ENCODE measurements around the gene NDC80.
A peak's percentile ranks its signal among the peaks of the same experiment; 100 is the strongest.
"Not testable (repeated sequence)": the region's sequence is repeated elsewhere in the genome, so short reads cannot be mapped to it uniquely, and the experiment has no call there.

Gene NDC80

GRCh38 chr18:2629003-2629402 is 57.6 kb downstream of the NDC80 start:
- no peak for DNase-seq

- no peak for DNase-seq
Measured at GRCh38 chr18:2635586-2635985, 64.2 kb downstream of the NDC80 start.

- no peak for DNase-seq
Measured at GRCh38 chr18:2636126-2636631, 64.8 kb downstream of the NDC80 start.

- DNase-seq: no peak
Measured at GRCh38 chr18:2641638-2642037, 70.3 kb downstream of the NDC80 start.

- DNase-seq: no peak
Measured at GRCh38 chr18:2642771-2643170, 71.4 kb downstream of the NDC80 start.

- DNase-seq: no peak
Measured at GRCh38 chr18:2644535-2644934, 73.2 kb downstream of the NDC80 start.

GRCh38 chr18:2651981-2652380 is 80.6 kb downstream of the NDC80 start:
- DNase-seq: no peak

GRCh38 chr18:2653467-2653866 is 82.1 kb downstream of the NDC80 start:
- no peak for DNase-seq

- DNase-seq: no peak
Measured at GRCh38 chr18:2654169-2654927, 83.0 kb downstream of the NDC80 start.

GRCh38 chr18:2654928-2655177 is 83.5 kb downstream of the NDC80 start:
- peak; percentile 69 for DNase-seq

- DNase-seq: peak; percentile 82
Measured at GRCh38 chr18:2655178-2655953, 84.0 kb downstream of the NDC80 start, which contains the start of gene SMCHD1. TSS of gene SMCHD1 (plus strand) at chr18:2655726. CDS start at chr18:2656076, 350 bp downstream.

- no peak for DNase-seq
Measured at GRCh38 chr18:2655954-2656236, 84.5 kb downstream of the NDC80 start.

- DNase-seq: peak; percentile 51
Measured at GRCh38 chr18:2656237-2656980, 85.1 kb downstream of the NDC80 start.

GRCh38 chr18:2656981-2657512 is 85.7 kb downstream of the NDC80 start:
- no peak for DNase-seq

- no peak for DNase-seq
Measured at GRCh38 chr18:2657788-2658458, 86.6 kb downstream of the NDC80 start.

- DNase-seq: not testable (repeated sequence)
Measured at GRCh38 chr18:2660849-2661248, 89.5 kb downstream of the NDC80 start.

GRCh38 chr18:2662288-2662687 is 90.9 kb downstream of the NDC80 start:
- DNase-seq: not testable (repeated sequence)

- no peak for DNase-seq
Measured at GRCh38 chr18:2662990-2663389, 91.6 kb downstream of the NDC80 start.
